ENCODE data around the gene LRRC71. TPM values are rescaled to one million over a fixed set of nuclear protein-coding genes. Genes with fewer than 3 reads are reported as not detected.

Gene LRRC71
- total and polyA plus RNA-seq, 2 donors (not counting 1 experiment from before 2014, with no cell fraction given), result not detected

DNA sequence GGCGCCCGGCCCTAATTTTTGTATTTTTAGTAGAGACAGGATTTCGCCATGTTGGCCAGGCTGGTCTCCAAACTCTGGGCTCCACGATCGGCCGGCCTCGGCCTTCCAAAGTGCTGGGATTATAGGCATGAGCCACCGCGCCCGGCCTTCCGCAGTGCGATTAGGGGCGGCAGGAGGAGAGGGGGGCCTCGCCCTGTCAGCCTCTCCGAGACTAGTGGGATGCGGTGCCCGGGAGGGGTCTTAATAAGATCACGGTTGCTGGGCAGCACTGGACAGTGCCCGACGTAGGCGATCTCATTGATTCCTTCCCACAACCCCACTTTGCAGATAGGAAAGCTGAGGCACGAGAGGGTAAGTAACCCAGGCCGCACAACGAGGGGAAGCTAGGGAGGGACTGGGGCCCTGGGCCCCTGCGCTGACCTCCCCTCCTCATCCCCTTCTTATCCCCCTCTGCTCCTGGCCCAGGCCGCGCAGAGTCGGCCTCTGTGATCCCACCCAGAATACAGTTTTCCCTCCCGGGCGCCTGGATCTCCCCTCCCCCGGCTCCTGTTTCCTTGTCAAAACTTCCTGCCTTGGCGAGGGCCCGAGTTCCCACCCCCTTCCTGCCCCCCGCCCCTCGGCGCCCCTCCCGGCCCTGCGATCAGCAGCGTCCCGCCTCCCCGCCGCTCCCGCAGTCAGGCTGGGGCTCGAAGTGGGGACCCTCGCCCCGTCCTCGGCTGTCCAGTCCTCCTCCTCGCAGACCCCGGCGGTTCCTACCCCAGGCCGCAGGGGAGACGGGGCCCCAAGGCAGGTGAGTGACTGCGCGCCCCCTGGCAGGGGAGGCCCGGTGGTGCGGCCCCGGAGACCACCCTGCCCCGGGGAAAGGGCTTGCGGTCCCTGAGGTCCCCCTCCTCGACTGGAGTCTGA is 27.1 kb upstream of the LRRC71 start, which contains the start of gene PEAR1:
TSS of gene PEAR1 (plus strand) at position 671 of the 906 bp plus-strand sequence. CDS start 10,209 bp downstream, outside the sequence.
- Histone ChIP-seq H3K27ac (ENCODE audit: low read length in 2 of 2) (no peak within 1 kb of the TSS), H4K20me1 (ENCODE audit: control insufficient read depth, insufficient read depth, low read length, poor library complexity, severe bottlenecking) (no peaks in the 10 kb centered on the region), H3K4me1 (ENCODE audit: control insufficient read depth in 2 of 2, insufficient read depth in 2 of 2, low read length in 2 of 2) (peaks cover 21 to 24% of the 10 kb centered on the region in 2 donors), H3K36me3 (replicated peaks in 1 of 2; ENCODE audit: control extremely low read depth in 1 of 2, control insufficient read depth in 1 of 2, extremely low read depth in 1 of 2, insufficient read depth in 2 of 2, low read length in 1 of 2) (no peaks in the 10 kb centered on the region), H3K4me3 (ENCODE audit: control extremely low read depth in 1 of 5, extremely low read depth in 1 of 5, insufficient read depth in 1 of 5, low read depth in 2 of 5, low read length in 4 of 5) (peak within 1 kb of the TSS in 2 of 5 experiments; percentile 2 to 17), H3K9me3 (ENCODE audit: control extremely low read depth in 1 of 3, control insufficient read depth in 2 of 3, insufficient read depth in 1 of 3, low read length in 2 of 3) (peaks cover 0 to 14% (median 0%) of the 10 kb centered on the region in 3 donors), H3K9ac (ENCODE audit: low read length) (no peak within 1 kb of the TSS), H3K27me3 (replicated peaks in 1 of 4; ENCODE audit: control extremely low read depth in 1 of 4, control insufficient read depth in 3 of 4, insufficient read depth in 4 of 4, low read length in 3 of 4) (peaks cover 0 to 65% (median 28%) of the 10 kb centered on the region in 4 experiments), H3K4me2 (replicated peaks; ENCODE audit: low read depth, low read length, poor library complexity, severe bottlenecking) (peak within 1 kb of the TSS; percentile 60), H2AFZ (ENCODE audit: insufficient read depth, low read depth, low read length, poor library complexity, severe bottlenecking) (peak within 1 kb of the TSS; percentile 14), H3K79me2 (ENCODE audit: control insufficient read depth, insufficient read depth, low read length) (no peaks in the 10 kb centered on the region)
- no peak for TF ChIP-seq EZH2 (IDR thresholded peaks at IDR 0.05; ENCODE audit: borderline replicate concordance, insufficient read depth, low read depth, low read length, poor library complexity, severe bottlenecking)
- TF ChIP-seq, protein P1, sequence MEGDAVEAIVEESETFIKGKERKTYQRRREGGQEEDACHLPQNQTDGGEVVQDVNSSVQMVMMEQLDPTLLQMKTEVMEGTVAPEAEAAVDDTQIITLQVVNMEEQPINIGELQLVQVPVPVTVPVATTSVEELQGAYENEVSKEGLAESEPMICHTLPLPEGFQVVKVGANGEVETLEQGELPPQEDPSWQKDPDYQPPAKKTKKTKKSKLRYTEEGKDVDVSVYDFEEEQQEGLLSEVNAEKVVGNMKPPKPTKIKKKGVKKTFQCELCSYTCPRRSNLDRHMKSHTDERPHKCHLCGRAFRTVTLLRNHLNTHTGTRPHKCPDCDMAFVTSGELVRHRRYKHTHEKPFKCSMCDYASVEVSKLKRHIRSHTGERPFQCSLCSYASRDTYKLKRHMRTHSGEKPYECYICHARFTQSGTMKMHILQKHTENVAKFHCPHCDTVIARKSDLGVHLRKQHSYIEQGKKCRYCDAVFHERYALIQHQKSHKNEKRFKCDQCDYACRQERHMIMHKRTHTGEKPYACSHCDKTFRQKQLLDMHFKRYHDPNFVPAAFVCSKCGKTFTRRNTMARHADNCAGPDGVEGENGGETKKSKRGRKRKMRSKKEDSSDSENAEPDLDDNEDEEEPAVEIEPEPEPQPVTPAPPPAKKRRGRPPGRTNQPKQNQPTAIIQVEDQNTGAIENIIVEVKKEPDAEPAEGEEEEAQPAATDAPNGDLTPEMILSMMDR (IDR thresholded peaks at IDR 0.05), result no peak
- CTCF ChIA-PET, result interaction anchor here (4.7 kb wide), 1 partner anchor 203 kb away, joined by 84 read pairs; no protein-coding TSS in a partner anchor
- peak; percentile 32 for DNase-seq
- WGBS (ENCODE audit: insufficient coverage), result 8% methylated on average over 53 of the region's 60 CpGs
- no peak for ATAC-seq (ENCODE audit: low read depth)
- H3K4me3 Mint-ChIP-seq, result peak within 1 kb of the TSS; percentile 78
- POLR2A ChIA-PET, result interaction anchor here (0.7 kb wide), 1 partner anchor 75 kb away, joined by 6 read pairs; no protein-coding TSS in a partner anchor
- peaks cover 73% of the 10 kb centered on the region for H3K27me3 Mint-ChIP-seq
- peaks cover 15% of the 10 kb centered on the region for H3K4me1 Mint-ChIP-seq
- no peaks in the 10 kb centered on the region for H3K9me3 Mint-ChIP-seq (ENCODE audit: insufficient read depth)
- intact Hi-C loops (cut with micrococcal nuclease), result no loop called here
- no peak within 1 kb of the TSS for H3K27ac Mint-ChIP-seq
